H1 (cell line): ENCODE results near the gene OASL. TPM values are rescaled to one million over a fixed set of nuclear protein-coding genes. Genes with fewer than 3 reads are reported as not detected.

ENCODE experiments used
- CTCF ChIA-PET: fragments of 300-600 bp; sonication (Branson Sonifier 250); formaldehyde crosslinking; loops from one replicate; lab custom pipeline; 2021; ENCODE audit not compliant: partially characterized antibody; lab: Charles Lee
- POLR2A ChIA-PET: fragments of 300-600 bp; sonication (Branson Sonifier 250); formaldehyde crosslinking; loops from one replicate; lab custom pipeline; 2021; ENCODE audit warnings: inconsistent platforms; ENCODE audit not compliant: partially characterized antibody; lab: Charles Lee
- DNase-seq, 2 experiments: peaks; one replicate each; pipeline versions ENCODE4 v3.0.0 to v3.0.0-alpha.2; 2010 to 2022; ENCODE audit warnings: low spot score in 2 of 2, low read depth in 1 of 2, mixed read lengths in 1 of 2
- FAIRE-seq: peaks from 2 replicates; lab custom pipeline; 2011; peaks lifted over from hg19 to GRCh38; lab: Jason Lieb, UNC
- H2AFZ ChIP-seq: 2 replicates; pipeline ENCODE4 v1.8.1; 2012; ENCODE audit warnings: low read length, inconsistent platforms
- H2AK5ac ChIP-seq: 2 replicates; pipeline ENCODE4 v1.6.1; 2013; ENCODE audit warnings: low read depth, low read length
- H2BK120ac ChIP-seq: replicated peaks from 2 replicates; pipeline ENCODE3; 2013; ENCODE audit warnings: low read depth, low read length, inconsistent platforms
- H2BK12ac ChIP-seq: 2 replicates; pipeline ENCODE4 v1.6.1; 2013; ENCODE audit warnings: low read depth, low read length
- H2BK15ac ChIP-seq: 2 replicates; pipeline ENCODE4 v1.6.1; 2013; ENCODE audit warnings: low read length
- H2BK20ac ChIP-seq: 2 replicates; pipeline ENCODE4 v1.6.1; 2013; ENCODE audit warnings: low read length
- H2BK5ac ChIP-seq: 2 replicates; pipeline ENCODE4 v1.6.1; 2013; ENCODE audit warnings: low read depth, low read length
- H3K14ac ChIP-seq: 2 replicates; pipeline ENCODE4 v1.6.1; 2013; ENCODE audit warnings: inconsistent platforms; ENCODE audit not compliant: insufficient read length
- H3K18ac ChIP-seq: 2 replicates; pipeline ENCODE4 v1.6.1; 2013; ENCODE audit warnings: low read length; ENCODE audit errors: extremely low read depth
- H3K23ac ChIP-seq: 2 replicates; pipeline ENCODE4 v1.6.1; 2013; ENCODE audit warnings: inconsistent platforms; ENCODE audit not compliant: insufficient read length
- H3K23me2 ChIP-seq: 2 replicates; pipeline ENCODE4 v1.6.1; 2013; ENCODE audit warnings: low read depth, low read length
- H3K27ac ChIP-seq: 2 replicates; pipeline ENCODE4 v1.6.1; 2011; ENCODE audit warnings: low read depth, low read length, inconsistent platforms
- H3K27me3 ChIP-seq, 4 experiments: replicated peaks in 1 of 4; 1 replicate in 1 of 4; 2 replicates in 3 of 4; pipeline versions ENCODE4 v1.6.1 to v1.8.1; 2011 to 2013; ENCODE audit warnings: low read length in 3 of 4, mild to moderate bottlenecking in 3 of 4, inconsistent platforms in 2 of 4, mixed read lengths in 2 of 4, moderate library complexity in 1 of 4; ENCODE audit not compliant: control insufficient read depth in 3 of 4, insufficient read depth in 3 of 4; ENCODE audit errors: extremely low read depth in 1 of 4
- H3K36me3 ChIP-seq, 4 experiments: 2 replicates each; pipeline versions ENCODE4 v1.6.1 to v1.8.1; 2011 to 2013; ENCODE audit warnings: mild to moderate bottlenecking in 4 of 4, low read length in 3 of 4, moderate library complexity in 2 of 4, control low read depth in 1 of 4, inconsistent platforms in 1 of 4; ENCODE audit not compliant: insufficient read depth in 4 of 4, control insufficient read depth in 2 of 4
- H3K4ac ChIP-seq: replicated peaks from 2 replicates; pipeline ENCODE3; 2013; ENCODE audit warnings: low read length, low read depth, mixed read lengths, inconsistent platforms; ENCODE audit not compliant: insufficient read length
- H3K4me1 ChIP-seq, 4 experiments: replicated peaks in 1 of 4; 1 replicate in 1 of 4; 2 replicates in 3 of 4; pipeline versions ENCODE4 v1.6.1 to v1.8.1; 2011 to 2013; ENCODE audit warnings: low read length in 3 of 4, inconsistent platforms in 2 of 4, mixed read lengths in 1 of 4; ENCODE audit not compliant: insufficient read depth in 4 of 4, control insufficient read depth in 3 of 4
- H3K4me2 ChIP-seq, 2 experiments: 2 replicates each; pipeline versions ENCODE4 v1.6.1 to v1.8.1; 2011 to 2013; ENCODE audit warnings: low read depth in 2 of 2, low read length in 2 of 2, control low read depth in 1 of 2, inconsistent platforms in 1 of 2, mild to moderate bottlenecking in 1 of 2; ENCODE audit not compliant: insufficient read depth in 1 of 2
- H3K4me3 ChIP-seq, 4 experiments: fragments of 200-600, 300-600 bp in 1 of 4; sonication (generic), shearing (Covaris generic), sonication (Bioruptor Twin) in 1 of 4; 2 replicates each; pipeline versions ENCODE4 v1.5.1 to v1.8.1; 2011 to 2016; ENCODE audit warnings: low read length in 4 of 4, low read depth in 3 of 4, control low read depth in 2 of 4, inconsistent platforms in 2 of 4, mild to moderate bottlenecking in 2 of 4, mixed read lengths in 1 of 4, moderate library complexity in 1 of 4; ENCODE audit not compliant: insufficient read depth in 2 of 4; ENCODE audit errors: extremely low read depth in 1 of 4
- H3K56ac ChIP-seq: replicated peaks from 2 replicates; pipeline ENCODE3; 2013; ENCODE audit warnings: low read depth, mild to moderate bottlenecking, mixed read lengths, low read length, inconsistent platforms; ENCODE audit not compliant: insufficient read length
- H3K79me1 ChIP-seq: 2 replicates; pipeline ENCODE4 v1.6.1; 2013; ENCODE audit warnings: low read depth, low read length, control low read depth
- H3K79me2 ChIP-seq, 2 experiments: 2 replicates each; pipeline versions ENCODE4 v1.6.1 to v1.8.1; 2012 to 2013; ENCODE audit warnings: low read length in 2 of 2, mild to moderate bottlenecking in 2 of 2, inconsistent platforms in 1 of 2; ENCODE audit not compliant: insufficient read depth in 2 of 2, control insufficient read depth in 1 of 2
- H3K9ac ChIP-seq, 4 experiments: replicated peaks in 1 of 4; 1 replicate in 1 of 4; 2 replicates in 3 of 4; pipeline versions ENCODE4 v1.6.1 to v1.8.1; 2011 to 2013; ENCODE audit warnings: low read depth in 3 of 4, low read length in 3 of 4, control low read depth in 2 of 4, mild to moderate bottlenecking in 2 of 4, moderate library complexity in 2 of 4, inconsistent platforms in 1 of 4; ENCODE audit errors: extremely low read depth in 1 of 4
- H3K9me3 ChIP-seq, 2 experiments: 2 replicates each; pipeline versions ENCODE4 v1.6.1 to v1.8.1; 2012 to 2013; ENCODE audit warnings: mild to moderate bottlenecking in 2 of 2, moderate library complexity in 2 of 2, control low read depth in 1 of 2, inconsistent platforms in 1 of 2, low read depth in 1 of 2, low read length in 1 of 2, mixed read lengths in 1 of 2; ENCODE audit not compliant: insufficient read depth in 2 of 2
- H4K20me1 ChIP-seq, 2 experiments: replicated peaks in 1 of 2; 2 replicates each; pipeline versions ENCODE3 to v1.8.1; 2011 to 2013; ENCODE audit warnings: inconsistent platforms in 2 of 2, low read length in 2 of 2, mild to moderate bottlenecking in 1 of 2; ENCODE audit not compliant: insufficient read depth in 2 of 2, control insufficient read depth in 1 of 2
- H4K5ac ChIP-seq: 2 replicates; pipeline ENCODE4 v1.6.1; 2013; ENCODE audit warnings: low read length, low read depth, mixed read lengths, inconsistent platforms; ENCODE audit not compliant: insufficient read length
- H4K8ac ChIP-seq: 2 replicates; pipeline ENCODE4 v1.8.0; 2013; ENCODE audit warnings: mild to moderate bottlenecking, moderate library complexity, low read length, inconsistent platforms; ENCODE audit not compliant: insufficient read depth; ENCODE audit errors: extremely low read depth
- H4K91ac ChIP-seq: replicated peaks from 2 replicates; pipeline ENCODE3; 2013; ENCODE audit warnings: low read length, mixed read lengths, inconsistent platforms; ENCODE audit not compliant: insufficient read length
- CREB1 ChIP-seq: IDR thresholded peaks from 2 replicates; pipeline ENCODE4 v1.6.1; 2012; ENCODE audit warnings: inconsistent platforms
- GABPA ChIP-seq: IDR thresholded peaks from 2 replicates; pipeline ENCODE4 v1.6.1; 2011; ENCODE audit warnings: mild to moderate bottlenecking, low read length, moderate library complexity, borderline replicate concordance; ENCODE audit not compliant: insufficient read depth
- HDAC2 ChIP-seq, 2 experiments: fragments of 300-600 bp in 1 of 2; sonication (generic) in 1 of 2; IDR thresholded peaks; 2 replicates each; pipeline ENCODE4 v1.6.1; 2011 to 2012; ENCODE audit warnings: low read depth in 2 of 2, low read length in 2 of 2, mild to moderate bottlenecking in 2 of 2, moderate library complexity in 2 of 2, borderline replicate concordance in 1 of 2, inconsistent platforms in 1 of 2
- PHF8 ChIP-seq: fragments of 200-600 bp; sonication (generic); conservative IDR thresholded peaks from 2 replicates; pipeline ENCODE4 v1.7.1; 2012; ENCODE audit warnings: low read depth, mild to moderate bottlenecking, inconsistent platforms, low read length, moderate library complexity
- RBBP5 ChIP-seq: IDR thresholded peaks from 2 replicates; pipeline ENCODE4 v1.7.1; 2012; ENCODE audit warnings: low read depth, mild to moderate bottlenecking, inconsistent platforms, low read length, moderate library complexity, borderline replicate concordance
- RFX5 ChIP-seq: IDR thresholded peaks from 2 replicates; pipeline ENCODE4 v1.6.1; 2011; ENCODE audit warnings: low read depth, low read length, improper control_type of control experiment, borderline replicate concordance
- SAP30 ChIP-seq: fragments of 300-600 bp; sonication (generic); IDR thresholded peaks from 2 replicates; pipeline ENCODE4 v1.7.1; 2012; ENCODE audit warnings: low read length, moderate library complexity, mild to moderate bottlenecking, inconsistent platforms; ENCODE audit not compliant: insufficient read depth, insufficient replicate concordance
- SIRT6 ChIP-seq: IDR thresholded peaks from one replicate; pipeline ENCODE4 v1.7.1; 2012; ENCODE audit warnings: low read length, inconsistent platforms
- TCF12 ChIP-seq: IDR thresholded peaks from 2 replicates; pipeline ENCODE4 v1.6.1; 2011; ENCODE audit warnings: low read depth, mild to moderate bottlenecking, low read length
- polyA plus RNA-seq, 7 experiments: library from polyadenylated mRNA; depleted of rRNA in 3 of 7; stranded (reverse) in 5 of 7; unstranded in 2 of 7; fragments of >200 nt in 5 of 7; fragments of 200-250 nt in 2 of 7; gene quantifications; 1 replicate in 5 of 7; 2 replicates in 1 of 7; 4 replicates in 1 of 7; pipeline versions ENCODE4 v1.2.1 to v1.2.3, GENCODE V29; 2011 to 2013; ENCODE audit warnings: missing spikeins in 2 of 7, mixed read lengths in 2 of 7
- total RNA-seq: library from RNA; stranded (reverse); fragmentation: NEBNext Ultra II Directional; extraction: Animal tissue kit (Norgen Biotek cat#: 25700); gene quantifications from 2 replicates; pipeline ENCODE4 v1.2.1, GENCODE V29; 2021
- TF ChIP-seq, protein P1 (sequence below): IDR thresholded peaks from 2 replicates; pipeline ENCODE4 v1.6.1; 2012; ENCODE audit warnings: low read length, inconsistent platforms
- TF ChIP-seq, protein P2 (sequence below): IDR thresholded peaks from 2 replicates; pipeline ENCODE4 v1.6.1; 2012; ENCODE audit warnings: inconsistent platforms

OASL gene
- total and polyA plus RNA-seq, 2 of the 8 experiments (the other 6 are each of a cell fraction or from before 2014, with no cell fraction given) = not detected

DNA sequence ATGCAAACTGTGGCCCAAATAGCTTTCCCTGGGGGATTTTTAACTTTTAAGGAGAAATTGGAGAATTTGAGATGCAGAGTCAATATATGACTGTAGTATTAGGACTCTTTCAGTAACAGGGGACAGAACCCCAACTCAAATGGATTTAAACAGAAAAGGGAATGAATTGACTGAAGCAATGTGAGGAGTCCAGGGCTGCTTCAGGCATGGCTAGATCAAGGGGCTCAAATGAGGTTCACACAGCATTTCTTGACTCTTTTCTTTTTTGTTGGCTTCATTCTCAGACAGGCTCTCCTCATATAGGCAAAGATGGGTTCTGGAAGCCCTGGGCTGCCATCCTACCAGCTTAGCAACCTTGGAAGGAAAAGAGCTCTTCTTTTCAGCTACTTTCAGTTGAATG lies 47.1 kb downstream of the OASL start:
- Histone ChIP-seq H3K79me2 (no peaks in the 10 kb centered on the region), H4K20me1 (peaks cover 0 to 2% of the 10 kb centered on the region in 2 experiments), H3K4me3 (no peak overlapping the region), H2AFZ (no peak overlapping the region), H3K14ac (no peak overlapping the region), H3K9me3 (no peaks in the 10 kb centered on the region), H3K23me2 (peaks cover 22% of the 10 kb centered on the region; the same call in 1 of the 2 replicates), H3K27ac (no peak overlapping the region), H3K56ac (no peak overlapping the region), H3K36me3 (no peaks in the 10 kb centered on the region), H3K4ac (no peak overlapping the region), H2AK5ac (no peak overlapping the region), H4K91ac (no peak overlapping the region), H4K5ac (no peak overlapping the region), H3K4me2 (no peak overlapping the region), H3K18ac (no peak overlapping the region), H3K79me1 (no peaks in the 10 kb centered on the region), H2BK5ac (no peak overlapping the region), H3K23ac (no peak overlapping the region), H2BK120ac (no peak overlapping the region), H4K8ac (no peak overlapping the region), H2BK20ac (no peak overlapping the region), H2BK15ac (no peak overlapping the region), H3K27me3 (no peaks in the 10 kb centered on the region), H3K9ac (no peak overlapping the region), H3K4me1 (no peaks in the 10 kb centered on the region), H2BK12ac (no peak overlapping the region)
- FAIRE-seq (no peak), DNase-seq (no peak)
- ChIA-PET POLR2A (interaction anchor here (1.1 to 1.6 kb wide), 2 partner anchors 8 to 11 kb away, joined by 3 to 4 read pairs; no protein-coding TSS in a partner anchor), CTCF (interaction anchor here (1.0 to 3.8 kb wide), 5 partner anchors 9 to 409 kb away, joined by 3 to 40 read pairs (median 3); no protein-coding TSS in a partner anchor)
- no peak for TF ChIP-seq CREB1
- TF ChIP-seq GABPA = no peak
- TF ChIP-seq, protein P1, sequence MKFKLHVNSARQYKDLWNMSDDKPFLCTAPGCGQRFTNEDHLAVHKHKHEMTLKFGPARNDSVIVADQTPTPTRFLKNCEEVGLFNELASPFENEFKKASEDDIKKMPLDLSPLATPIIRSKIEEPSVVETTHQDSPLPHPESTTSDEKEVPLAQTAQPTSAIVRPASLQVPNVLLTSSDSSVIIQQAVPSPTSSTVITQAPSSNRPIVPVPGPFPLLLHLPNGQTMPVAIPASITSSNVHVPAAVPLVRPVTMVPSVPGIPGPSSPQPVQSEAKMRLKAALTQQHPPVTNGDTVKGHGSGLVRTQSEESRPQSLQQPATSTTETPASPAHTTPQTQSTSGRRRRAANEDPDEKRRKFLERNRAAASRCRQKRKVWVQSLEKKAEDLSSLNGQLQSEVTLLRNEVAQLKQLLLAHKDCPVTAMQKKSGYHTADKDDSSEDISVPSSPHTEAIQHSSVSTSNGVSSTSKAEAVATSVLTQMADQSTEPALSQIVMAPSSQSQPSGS = no peak
- TF ChIP-seq PHF8 = no peak
- no peak for TF ChIP-seq RBBP5
- no peak for TF ChIP-seq SIRT6
- TF ChIP-seq HDAC2 (IDR thresholded peaks at IDR 0.05; ENCODE audit: borderline replicate concordance in 1 of 2, low read depth in 2 of 2, low read length in 2 of 2) = no peak
- no peak for TF ChIP-seq SAP30
- no peak for TF ChIP-seq RFX5
- TF ChIP-seq, protein P2, sequence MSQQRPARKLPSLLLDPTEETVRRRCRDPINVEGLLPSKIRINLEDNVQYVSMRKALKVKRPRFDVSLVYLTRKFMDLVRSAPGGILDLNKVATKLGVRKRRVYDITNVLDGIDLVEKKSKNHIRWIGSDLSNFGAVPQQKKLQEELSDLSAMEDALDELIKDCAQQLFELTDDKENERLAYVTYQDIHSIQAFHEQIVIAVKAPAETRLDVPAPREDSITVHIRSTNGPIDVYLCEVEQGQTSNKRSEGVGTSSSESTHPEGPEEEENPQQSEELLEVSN = no peak
- no peak for TF ChIP-seq TCF12
